HepG2 (cell line): ENCODE data around the gene MED12L. TPM values are rescaled to one million over a fixed set of nuclear protein-coding genes. Genes with fewer than 3 reads are reported as not detected.

Source experiments
- CHD4 ChIP-seq: fragments of 200-600 bp; sonication (generic); IDR thresholded peaks from 2 replicates; pipeline ENCODE4 v1.7.0; 2017; ENCODE audit warnings: mild to moderate bottlenecking, low read length, borderline replicate concordance
- HNRNPLL ChIP-seq: fragments of 200-400 bp; formaldehyde crosslinking; IDR thresholded peaks from 2 replicates; pipeline ENCODE4 v1.6.1; 2017; ENCODE audit warnings: mild to moderate bottlenecking, low read depth, low read length; ENCODE audit not compliant: poor library complexity, severe bottlenecking
- MAF1 ChIP-seq: sonication (generic); formaldehyde crosslinking; IDR thresholded peaks from 2 replicates; pipeline ENCODE4 v1.5.0; 2020; ENCODE audit warnings: missing genetic modification reagents, borderline replicate concordance
- SNAPC2 ChIP-seq: sonication (generic); formaldehyde crosslinking; IDR thresholded peaks from 2 replicates; pipeline ENCODE4 v1.8.1; 2022; ENCODE audit warnings: mild to moderate bottlenecking, missing genetic modification reagents
- TBP ChIP-seq: sonication (generic); formaldehyde crosslinking; IDR thresholded peaks from 2 replicates; pipeline ENCODE4 v1.5.0; 2020; ENCODE audit warnings: missing genetic modification reagents
- WIZ ChIP-seq: sonication (generic); formaldehyde crosslinking; IDR thresholded peaks from 2 replicates; pipeline ENCODE4 v1.5.1; 2020; ENCODE audit warnings: mild to moderate bottlenecking, missing genetic modification reagents
- ZNF10 ChIP-seq: sonication (generic); formaldehyde crosslinking; IDR thresholded peaks from 2 replicates; pipeline ENCODE4 v1.4.0; 2020; ENCODE audit warnings: mild to moderate bottlenecking, low read depth, missing genetic modification reagents, borderline replicate concordance
- ZNF737 ChIP-seq: sonication (generic); formaldehyde crosslinking; IDR thresholded peaks from 2 replicates; pipeline ENCODE4 v1.5.0; 2020; ENCODE audit warnings: missing genetic modification reagents, mild to moderate bottlenecking, borderline replicate concordance
- ZNF75D ChIP-seq: sonication (generic); formaldehyde crosslinking; IDR thresholded peaks from 2 replicates; pipeline ENCODE4 v1.8.1; 2023; ENCODE audit warnings: missing genetic modification reagents, mild to moderate bottlenecking, borderline replicate concordance
- ZSCAN9 ChIP-seq: IDR thresholded peaks from 2 replicates; pipeline ENCODE4 v1.6.1; 2016; ENCODE audit warnings: borderline replicate concordance
- polyA plus RNA-seq, 8 experiments: library from polyadenylated mRNA; depleted of rRNA in 3 of 8; stranded (reverse) in 7 of 8; unstranded in 1 of 8; fragments of >200 nt; fragmentation: Illumina TruSeq in 4 of 8; extraction: Trizol in 4 of 8; gene quantifications; 2 replicates each; pipeline versions ENCODE4 v1.2.1 to v1.2.3, GENCODE V29; 2011 to 2016; ENCODE audit warnings: low read depth in 4 of 8, missing spikeins in 1 of 8, mixed read lengths in 1 of 8; ENCODE audit not compliant: insufficient read depth in 1 of 8
- total RNA-seq, 5 experiments: library from RNA; depleted of rRNA; stranded (reverse); fragments of >200 nt; fragmentation: Illumina TruSeq; extraction: Trizol; gene quantifications; 2 replicates each; pipeline ENCODE4 v1.2.3, GENCODE V29; 2016; ENCODE audit warnings: low read depth in 1 of 5
- TF ChIP-seq, protein P1 (sequence below): sonication (generic); formaldehyde crosslinking; IDR thresholded peaks from 2 replicates; pipeline ENCODE4 v1.4.0; 2020; ENCODE audit warnings: mild to moderate bottlenecking, low read depth, missing genetic modification reagents
- TF ChIP-seq, protein P2 (sequence below): sonication (generic); formaldehyde crosslinking; IDR thresholded peaks from 2 replicates; pipeline ENCODE4 v1.4.0; 2020; ENCODE audit warnings: missing genetic modification reagents; ENCODE audit errors: not compliant biosample characterization
- TF ChIP-seq, protein P3 (sequence below): sonication (generic); formaldehyde crosslinking; IDR thresholded peaks from 2 replicates; pipeline ENCODE4 v1.8.0; 2022; ENCODE audit warnings: mild to moderate bottlenecking, missing genetic modification reagents
- TF ChIP-seq, protein P4 (sequence below): sonication (generic); formaldehyde crosslinking; IDR thresholded peaks from 2 replicates; pipeline ENCODE4 v1.5.0; 2020; ENCODE audit warnings: missing genetic modification reagents
- TF ChIP-seq, protein P5 (sequence below): sonication (generic); formaldehyde crosslinking; IDR thresholded peaks from 2 replicates; pipeline ENCODE4 v1.5.1; 2020; ENCODE audit warnings: mild to moderate bottlenecking, moderate library complexity, missing genetic modification reagents
- TF ChIP-seq, protein P6 (sequence below): sonication (generic); formaldehyde crosslinking; IDR thresholded peaks from 2 replicates; pipeline ENCODE4 v1.4.0; 2020; ENCODE audit warnings: missing genetic modification reagents

Gene MED12L
- total and polyA plus RNA-seq, 2 of the 13 experiments (the other 11 are each of a cell fraction or from before 2014, with no cell fraction given), result 0.07 to 0.64 TPM

DNA sequence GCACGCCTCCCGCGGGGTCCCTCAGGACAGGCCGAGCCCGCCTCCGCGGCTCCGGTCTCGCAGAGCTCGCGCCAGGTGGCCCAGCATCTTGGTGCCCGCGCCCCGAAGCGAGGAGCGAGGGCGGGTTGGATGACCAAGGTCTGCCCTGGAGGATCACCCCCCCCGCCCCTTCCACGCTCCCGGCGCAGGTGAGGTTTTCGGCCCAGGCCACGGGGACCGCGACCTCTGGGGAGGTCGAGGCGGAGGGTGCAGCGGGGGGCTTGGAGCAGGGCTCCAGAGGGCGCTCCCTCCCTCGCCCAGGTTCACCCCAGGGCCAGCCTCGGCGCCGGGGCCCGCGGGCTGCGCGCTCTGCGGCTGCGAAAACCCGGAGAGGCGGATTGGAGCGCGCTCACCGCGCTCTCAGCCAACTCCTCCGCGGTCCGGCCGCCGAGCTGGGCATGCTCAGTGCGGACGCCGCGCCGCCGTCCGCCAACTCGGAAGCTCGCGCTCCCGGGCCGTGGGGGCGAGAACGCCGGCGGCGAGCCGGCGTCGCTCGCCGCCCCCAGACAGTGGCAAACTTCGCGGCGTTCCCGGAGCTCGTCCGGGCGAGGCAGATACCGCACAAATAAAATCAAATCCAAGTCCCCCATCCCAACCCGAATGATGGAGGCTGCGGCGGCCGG is at the start of gene MED12L (continued):
- TF ChIP-seq, protein P1, sequence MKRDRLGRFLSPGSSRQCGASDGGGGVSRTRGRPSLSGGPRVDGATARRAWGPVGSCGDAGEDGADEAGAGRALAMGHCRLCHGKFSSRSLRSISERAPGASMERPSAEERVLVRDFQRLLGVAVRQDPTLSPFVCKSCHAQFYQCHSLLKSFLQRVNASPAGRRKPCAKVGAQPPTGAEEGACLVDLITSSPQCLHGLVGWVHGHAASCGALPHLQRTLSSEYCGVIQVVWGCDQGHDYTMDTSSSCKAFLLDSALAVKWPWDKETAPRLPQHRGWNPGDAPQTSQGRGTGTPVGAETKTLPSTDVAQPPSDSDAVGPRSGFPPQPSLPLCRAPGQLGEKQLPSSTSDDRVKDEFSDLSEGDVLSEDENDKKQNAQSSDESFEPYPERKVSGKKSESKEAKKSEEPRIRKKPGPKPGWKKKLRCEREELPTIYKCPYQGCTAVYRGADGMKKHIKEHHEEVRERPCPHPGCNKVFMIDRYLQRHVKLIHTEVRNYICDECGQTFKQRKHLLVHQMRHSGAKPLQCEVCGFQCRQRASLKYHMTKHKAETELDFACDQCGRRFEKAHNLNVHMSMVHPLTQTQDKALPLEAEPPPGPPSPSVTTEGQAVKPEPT (CRISPR knock-in tag), result peak; percentile 72; the same call in 1 of the 2 replicates
- TF ChIP-seq WIZ (CRISPR knock-in tag) (no peak), ZSCAN9 (CRISPR knock-in tag) (no peak; the same call in 1 of the 2 replicates), CHD4 (no peak), ZNF75D (no peak), SNAPC2 (CRISPR knock-in tag) (no peak), MAF1 (CRISPR knock-in tag) (0 out of 2 replicates have a peak, but pooled peaks have one; percentile 65), TBP (CRISPR knock-in tag) (no peak), HNRNPLL (peak; percentile 86), ZNF10 (no peak), ZNF737 (CRISPR knock-in tag) (no peak)
- TF ChIP-seq, protein P2, sequence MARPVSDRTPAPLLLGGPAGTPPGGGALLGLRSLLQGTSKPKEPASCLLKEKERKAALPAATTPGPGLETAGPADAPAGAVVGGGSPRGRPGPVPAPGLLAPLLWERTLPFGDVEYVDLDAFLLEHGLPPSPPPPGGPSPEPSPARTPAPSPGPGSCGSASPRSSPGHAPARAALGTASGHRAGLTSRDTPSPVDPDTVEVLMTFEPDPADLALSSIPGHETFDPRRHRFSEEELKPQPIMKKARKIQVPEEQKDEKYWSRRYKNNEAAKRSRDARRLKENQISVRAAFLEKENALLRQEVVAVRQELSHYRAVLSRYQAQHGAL (CRISPR knock-in tag), result no peak
- TF ChIP-seq, protein P3, sequence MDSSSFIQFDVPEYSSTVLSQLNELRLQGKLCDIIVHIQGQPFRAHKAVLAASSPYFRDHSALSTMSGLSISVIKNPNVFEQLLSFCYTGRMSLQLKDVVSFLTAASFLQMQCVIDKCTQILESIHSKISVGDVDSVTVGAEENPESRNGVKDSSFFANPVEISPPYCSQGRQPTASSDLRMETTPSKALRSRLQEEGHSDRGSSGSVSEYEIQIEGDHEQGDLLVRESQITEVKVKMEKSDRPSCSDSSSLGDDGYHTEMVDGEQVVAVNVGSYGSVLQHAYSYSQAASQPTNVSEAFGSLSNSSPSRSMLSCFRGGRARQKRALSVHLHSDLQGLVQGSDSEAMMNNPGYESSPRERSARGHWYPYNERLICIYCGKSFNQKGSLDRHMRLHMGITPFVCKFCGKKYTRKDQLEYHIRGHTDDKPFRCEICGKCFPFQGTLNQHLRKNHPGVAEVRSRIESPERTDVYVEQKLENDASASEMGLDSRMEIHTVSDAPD (CRISPR knock-in tag), result no peak
- TF ChIP-seq, protein P4, sequence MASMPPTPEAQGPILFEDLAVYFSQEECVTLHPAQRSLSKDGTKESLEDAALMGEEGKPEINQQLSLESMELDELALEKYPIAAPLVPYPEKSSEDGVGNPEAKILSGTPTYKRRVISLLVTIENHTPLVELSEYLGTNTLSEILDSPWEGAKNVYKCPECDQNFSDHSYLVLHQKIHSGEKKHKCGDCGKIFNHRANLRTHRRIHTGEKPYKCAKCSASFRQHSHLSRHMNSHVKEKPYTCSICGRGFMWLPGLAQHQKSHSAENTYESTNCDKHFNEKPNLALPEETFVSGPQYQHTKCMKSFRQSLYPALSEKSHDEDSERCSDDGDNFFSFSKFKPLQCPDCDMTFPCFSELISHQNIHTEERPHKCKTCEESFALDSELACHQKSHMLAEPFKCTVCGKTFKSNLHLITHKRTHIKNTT, result no peak
- TF ChIP-seq, protein P5, sequence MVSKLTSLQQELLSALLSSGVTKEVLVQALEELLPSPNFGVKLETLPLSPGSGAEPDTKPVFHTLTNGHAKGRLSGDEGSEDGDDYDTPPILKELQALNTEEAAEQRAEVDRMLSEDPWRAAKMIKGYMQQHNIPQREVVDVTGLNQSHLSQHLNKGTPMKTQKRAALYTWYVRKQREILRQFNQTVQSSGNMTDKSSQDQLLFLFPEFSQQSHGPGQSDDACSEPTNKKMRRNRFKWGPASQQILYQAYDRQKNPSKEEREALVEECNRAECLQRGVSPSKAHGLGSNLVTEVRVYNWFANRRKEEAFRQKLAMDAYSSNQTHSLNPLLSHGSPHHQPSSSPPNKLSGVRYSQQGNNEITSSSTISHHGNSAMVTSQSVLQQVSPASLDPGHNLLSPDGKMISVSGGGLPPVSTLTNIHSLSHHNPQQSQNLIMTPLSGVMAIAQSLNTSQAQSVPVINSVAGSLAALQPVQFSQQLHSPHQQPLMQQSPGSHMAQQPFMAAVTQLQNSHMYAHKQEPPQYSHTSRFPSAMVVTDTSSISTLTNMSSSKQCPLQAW (CRISPR knock-in tag), result no peak
- TF ChIP-seq, protein P6, sequence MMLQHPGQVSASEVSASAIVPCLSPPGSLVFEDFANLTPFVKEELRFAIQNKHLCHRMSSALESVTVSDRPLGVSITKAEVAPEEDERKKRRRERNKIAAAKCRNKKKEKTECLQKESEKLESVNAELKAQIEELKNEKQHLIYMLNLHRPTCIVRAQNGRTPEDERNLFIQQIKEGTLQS (CRISPR knock-in tag), result no peak
